Femur (tissue), 1 donor: ENCODE results near the gene ZBTB7A.

ENCODE experiments used
- DNase-seq: peaks from one replicate; pipeline ENCODE4 v3.0.0-alpha.2; 2017

Gene ZBTB7A

DNA sequence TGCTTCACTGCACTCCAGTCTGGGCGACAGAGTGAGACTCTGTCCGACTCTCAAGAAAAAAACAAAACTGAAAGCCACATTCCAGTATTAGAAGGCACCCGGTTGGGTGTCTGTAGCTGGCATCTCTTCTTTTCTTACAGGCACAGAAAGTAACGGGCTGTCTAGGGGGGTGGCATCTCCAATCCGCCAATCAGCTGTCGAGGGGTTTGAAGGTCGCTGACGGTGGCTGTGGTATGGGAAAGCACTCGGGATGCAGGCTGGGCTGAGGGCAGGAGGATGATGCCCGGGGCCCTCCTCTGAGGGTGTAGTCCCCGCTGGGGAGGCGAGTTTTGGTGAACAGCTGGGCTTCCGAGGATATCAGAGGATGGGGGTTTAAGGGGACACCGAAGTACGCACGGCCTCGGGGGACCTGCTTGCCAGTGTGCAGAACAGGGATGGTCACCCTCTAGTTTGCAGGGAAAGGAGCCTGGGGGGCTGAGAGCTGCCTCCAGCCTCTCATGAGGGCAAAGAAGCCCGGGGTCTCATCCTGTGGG, 27.0 kb upstream of the ZBTB7A start:
- no peak for DNase-seq

DNA sequence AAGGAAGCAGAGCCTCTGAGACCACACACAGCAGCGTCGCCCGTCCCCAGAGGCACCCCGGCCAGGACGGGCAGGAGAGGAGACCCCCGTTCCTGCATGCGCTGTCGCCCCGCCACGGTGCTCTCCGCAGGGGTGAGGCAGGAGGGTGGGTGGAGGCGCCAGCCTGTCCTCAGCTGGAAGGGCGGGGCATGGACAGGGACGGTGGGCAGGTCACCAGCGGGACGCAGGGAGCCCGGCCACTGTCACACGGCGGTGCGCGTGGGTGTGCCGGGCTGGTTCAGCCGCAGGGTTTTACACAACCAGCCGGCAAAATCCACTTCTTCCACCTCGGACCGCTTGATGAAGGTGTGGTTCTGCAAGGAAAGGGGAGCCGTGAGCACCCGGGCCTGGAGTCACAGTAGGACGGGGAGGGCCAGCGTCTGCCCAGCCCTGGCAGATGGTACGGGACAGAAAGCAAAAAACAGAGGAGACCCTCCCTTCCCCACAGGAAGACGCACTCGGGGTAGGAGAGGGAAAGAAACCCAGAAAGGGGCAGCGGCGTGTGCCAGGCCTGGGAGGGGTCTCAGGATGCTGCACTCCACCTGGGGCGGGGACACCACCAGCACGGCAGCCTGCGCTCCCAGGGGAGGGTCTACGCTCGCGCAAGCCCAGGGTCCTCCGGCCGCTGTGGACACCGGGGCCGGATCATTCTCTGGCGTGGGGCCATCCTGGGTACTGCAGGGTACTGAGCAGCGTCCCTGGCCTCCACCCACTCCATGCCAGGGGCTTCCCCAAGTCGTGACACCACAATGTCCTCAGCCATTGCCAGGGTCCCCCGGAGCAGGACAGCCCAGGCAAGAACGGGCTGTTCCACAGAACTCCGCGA, 23.9 kb upstream of the ZBTB7A start:
- no peak for DNase-seq

DNA sequence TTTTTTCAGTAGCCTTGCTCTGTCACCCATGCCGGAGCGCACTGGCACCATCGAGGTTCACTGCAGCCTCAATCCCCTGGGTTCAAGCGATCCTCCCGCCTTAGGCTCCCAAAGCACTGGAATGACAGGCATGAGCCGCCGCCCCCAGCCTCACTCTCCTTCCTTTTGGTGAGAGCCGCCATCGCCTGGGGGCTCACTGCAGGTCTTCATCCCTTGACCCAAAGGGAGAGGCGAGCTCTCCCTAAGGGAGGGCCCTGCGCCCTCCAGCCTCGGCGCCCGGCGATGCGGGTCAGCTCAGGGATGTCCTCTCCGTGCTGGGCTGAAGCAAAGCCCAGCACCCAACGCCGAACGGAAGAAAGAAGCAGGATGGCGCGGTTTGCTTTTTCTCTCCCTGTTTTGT, 23.2 kb upstream of the ZBTB7A start:
- DNase-seq = no peak

DNA sequence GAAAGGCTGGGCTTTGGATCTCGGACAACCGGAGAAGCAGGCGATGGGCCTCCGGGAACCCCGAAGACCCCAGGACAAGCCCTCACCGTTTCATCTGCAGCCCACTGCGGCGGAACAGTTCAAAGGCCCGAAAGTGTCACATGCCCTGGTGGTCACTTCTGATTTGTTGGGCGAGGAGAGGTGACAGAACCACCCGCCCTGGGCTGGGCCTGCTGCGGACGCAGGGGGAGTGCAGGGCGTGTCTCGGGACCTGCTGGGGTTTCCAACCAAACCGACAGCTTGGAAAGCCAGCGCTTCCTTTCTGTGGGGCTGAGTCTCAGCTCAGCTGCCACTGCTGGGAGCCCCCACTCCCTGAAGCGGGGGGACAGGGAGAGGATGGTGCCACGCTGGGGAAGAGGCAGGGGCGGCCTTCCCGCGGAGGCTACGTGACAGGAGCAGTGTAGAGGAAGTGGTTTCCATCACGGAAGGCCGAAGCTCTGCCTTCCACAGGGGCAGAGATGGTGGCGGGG, 22.8 kb upstream of the ZBTB7A start:
- no peak for DNase-seq

DNA sequence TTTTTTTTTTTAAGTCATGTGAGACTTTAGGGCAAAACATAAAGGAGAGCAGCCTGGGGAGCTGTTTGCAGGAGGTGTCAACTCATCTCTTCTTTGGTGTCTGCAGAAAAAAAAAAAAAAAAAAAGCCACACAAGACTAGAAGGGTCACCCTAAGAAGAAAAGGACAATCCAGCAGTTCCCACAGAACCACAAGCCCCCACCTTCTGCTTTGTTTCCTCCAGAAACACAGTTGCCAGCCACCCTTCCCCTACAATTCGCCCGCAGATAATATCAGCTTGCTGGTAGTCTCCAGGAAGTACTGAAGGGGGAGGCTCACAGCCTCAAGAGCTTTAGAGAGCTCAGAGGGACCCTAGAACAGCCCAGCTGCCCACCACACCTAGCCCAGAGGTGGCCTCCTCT, 22.3 kb upstream of the ZBTB7A start:
- no peak for DNase-seq

DNA sequence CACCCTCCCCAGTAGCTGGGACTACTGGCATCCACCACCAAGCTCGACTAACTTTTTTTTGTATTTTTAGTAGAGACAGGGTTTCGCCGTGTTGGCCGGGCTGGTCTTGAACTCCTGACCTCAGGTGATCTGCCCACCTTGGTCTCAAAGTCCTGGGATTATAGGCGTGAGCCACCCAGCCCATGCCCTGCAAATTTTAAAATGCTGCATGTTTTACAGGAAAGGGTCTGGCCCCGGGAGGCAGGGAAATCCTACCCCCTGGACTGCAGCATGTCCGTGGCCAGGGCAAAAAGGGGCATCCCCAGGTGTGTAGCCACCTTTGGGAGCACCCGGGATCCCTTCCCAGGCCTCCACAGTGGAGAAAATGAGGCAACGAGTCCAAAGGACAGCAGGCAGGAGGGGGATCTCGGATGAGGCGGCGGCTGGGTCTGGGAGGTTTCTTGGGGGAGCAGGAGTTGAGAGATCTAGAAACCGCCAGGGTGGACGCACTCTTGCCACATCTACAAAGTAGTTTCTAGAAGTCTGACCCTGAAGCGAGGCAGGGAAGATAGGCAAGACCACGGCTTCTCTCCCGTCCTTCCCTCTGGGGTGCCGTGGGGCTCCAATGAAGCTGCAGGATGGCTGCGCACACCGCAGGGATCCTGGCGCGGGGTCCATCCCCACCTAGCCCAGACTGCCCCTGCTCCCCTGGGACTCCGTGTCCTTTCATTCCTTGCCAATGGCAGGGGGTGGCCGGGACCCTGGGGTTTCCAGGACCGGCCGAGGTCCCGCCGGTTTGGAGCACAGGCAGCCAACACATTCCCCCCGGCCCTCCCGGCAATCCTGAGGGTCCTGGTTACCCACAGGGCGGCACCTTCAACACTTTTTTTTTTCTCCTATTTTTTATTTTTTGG, 21.3 kb upstream of the ZBTB7A start:
- no peak for DNase-seq

DNA sequence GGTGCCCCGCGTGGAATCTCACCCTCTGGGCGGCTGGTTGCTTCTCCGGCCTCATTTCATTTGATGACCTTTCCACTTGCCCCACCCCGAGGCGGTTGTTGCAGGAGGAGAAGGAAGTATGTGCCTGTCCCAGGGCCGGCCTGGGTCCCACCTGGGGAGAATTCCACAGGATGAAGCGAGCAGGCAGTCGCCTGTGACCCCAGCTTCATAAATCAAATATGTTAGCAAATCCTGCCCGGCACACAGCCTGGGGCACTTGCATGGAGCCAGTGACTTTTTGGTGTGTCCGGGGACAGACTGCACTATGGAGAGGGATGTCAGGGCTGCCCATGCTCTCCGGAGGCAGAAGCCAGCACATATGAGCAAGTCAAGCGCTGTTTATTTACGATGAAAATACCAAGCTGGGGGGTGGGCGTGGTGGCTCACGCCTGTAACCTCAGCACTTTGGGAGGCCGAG, 19.7 kb upstream of the ZBTB7A start:
- no peak for DNase-seq

DNA sequence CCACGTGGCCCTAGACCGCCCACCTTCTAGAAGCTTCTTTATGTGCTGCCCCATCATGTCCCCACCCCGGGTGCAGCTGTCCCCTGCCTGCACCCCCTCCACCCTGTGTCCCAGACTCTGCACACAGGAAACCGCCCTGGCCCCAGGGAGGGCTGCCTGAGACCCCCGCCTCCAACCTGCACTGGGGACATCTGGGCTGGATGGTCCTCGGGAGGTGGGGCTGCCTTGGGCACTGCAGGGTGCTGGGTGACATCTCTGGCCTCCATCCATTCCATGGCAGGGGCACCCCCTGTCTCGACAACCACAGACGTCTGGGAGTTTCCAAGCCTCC, 17.8 kb upstream of the ZBTB7A start:
- no peak for DNase-seq

DNA sequence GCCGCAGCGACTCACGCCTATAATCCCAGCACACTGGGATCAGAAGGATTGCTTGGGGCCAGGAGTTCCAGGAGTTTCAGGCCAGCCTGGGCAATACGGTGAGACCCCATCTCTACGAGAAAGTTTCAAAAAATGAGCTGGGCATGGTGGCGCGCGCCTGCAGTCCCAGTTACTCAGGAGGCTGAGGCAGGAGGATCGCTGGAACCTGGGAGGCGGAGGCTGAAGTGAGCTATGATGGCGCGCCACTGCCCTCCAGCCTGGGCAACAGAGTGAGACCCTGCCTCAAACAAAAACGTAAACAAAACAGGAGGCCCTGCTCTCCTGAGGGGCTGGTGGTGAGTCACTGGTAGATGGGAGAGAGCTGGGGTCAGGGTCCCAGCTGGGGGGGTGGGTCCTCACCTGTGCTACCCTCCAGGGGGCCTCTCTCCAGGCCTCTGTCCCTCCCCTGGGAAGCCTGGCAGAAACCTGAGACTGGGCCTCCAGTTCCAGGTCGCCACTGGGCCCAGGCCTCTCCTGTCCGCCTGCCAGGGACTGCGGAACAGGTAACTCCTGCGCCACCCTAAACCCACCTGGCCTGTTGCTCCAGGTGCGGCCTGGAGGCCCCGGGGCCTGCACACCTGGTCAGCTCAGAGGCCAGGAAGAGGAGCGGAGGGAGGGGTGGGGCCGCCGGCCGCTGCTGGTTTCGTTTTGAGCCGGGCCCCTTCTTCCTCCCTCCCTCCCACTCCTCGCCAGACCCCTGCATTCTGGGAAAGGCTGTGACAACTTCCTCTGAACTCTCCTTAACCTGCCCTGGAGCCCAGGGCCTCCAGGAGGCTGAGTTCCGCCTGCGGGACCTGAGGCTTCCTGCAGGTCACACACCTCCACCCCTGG, 17.2 kb upstream of the ZBTB7A start:
- peak; percentile 72 for DNase-seq

DNA sequence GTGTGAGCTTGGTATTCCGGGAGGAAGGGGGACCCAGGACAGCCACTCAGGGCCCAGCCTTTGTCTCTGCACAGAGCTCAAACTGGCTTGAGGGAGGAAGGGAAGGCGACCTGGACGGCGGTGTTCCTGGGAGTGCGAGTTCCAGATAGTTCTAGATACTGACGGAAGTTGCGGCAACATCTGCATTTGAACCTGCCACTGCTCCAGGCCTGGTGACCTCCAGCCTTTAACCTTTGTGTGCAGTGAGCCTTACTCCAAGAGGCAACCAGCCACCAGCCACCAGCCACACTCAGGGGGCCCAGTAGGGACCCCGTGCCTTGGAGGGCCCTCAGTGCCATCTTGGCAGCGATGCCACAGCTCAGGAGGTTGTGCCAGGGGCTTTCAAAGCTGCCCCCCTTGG, 15.5 kb upstream of the ZBTB7A start:
- DNase-seq = no peak

DNA sequence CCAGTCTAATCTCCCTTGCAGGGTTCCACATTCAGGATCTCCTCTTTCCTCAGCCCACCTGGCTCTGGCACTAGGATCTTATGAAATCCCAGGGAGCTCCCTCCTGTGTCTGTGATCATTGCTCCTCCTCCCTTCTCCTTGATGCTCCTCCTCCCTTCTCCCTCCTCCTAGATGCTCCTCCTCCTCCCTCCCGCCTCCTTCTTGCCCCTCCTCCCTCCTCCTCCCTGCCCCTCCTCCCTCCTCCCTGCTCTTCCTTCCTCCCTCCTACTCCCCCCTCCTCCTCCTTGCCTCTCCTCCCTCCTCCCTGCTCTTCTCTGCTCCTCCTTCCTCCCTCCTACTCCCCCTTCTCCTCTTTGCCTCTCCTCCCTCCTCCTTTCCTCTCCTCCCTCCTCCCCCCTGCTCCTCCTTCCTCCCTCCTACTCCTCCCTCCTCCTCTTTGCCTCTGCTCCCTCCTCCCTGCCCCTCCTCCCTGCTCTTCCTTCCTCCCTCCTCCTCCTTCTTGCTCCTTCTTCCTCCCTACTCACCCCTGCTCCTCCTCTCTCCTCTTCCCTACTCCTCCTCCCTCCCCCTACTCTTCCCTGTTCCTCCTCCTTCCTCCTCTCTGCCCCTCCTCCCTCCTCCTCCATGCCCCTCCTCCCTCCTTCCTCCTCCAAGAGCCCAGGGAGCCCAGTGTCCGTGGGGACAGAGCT, 14.9 kb upstream of the ZBTB7A start:
- no peak for DNase-seq

DNA sequence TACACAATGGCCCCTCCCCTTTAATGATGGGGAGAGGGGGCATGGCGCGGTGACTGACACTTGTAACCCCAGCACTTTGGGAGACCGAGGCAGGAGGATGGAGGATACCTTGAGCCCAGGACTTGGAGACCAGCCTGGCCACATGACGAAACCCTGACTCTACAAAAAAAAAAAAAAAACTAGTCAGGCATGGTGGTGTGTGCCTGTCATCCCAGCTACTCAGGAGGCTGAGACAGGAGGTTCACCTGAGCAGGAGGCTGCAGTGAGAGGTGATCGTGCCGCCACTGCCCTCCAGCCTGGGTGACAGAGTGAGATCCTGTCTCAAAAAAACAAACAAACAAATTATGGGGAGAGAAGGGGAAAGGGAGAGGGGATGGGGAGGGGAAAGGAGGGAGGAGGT, 13.8 kb upstream of the ZBTB7A start:
- no peak for DNase-seq

DNA sequence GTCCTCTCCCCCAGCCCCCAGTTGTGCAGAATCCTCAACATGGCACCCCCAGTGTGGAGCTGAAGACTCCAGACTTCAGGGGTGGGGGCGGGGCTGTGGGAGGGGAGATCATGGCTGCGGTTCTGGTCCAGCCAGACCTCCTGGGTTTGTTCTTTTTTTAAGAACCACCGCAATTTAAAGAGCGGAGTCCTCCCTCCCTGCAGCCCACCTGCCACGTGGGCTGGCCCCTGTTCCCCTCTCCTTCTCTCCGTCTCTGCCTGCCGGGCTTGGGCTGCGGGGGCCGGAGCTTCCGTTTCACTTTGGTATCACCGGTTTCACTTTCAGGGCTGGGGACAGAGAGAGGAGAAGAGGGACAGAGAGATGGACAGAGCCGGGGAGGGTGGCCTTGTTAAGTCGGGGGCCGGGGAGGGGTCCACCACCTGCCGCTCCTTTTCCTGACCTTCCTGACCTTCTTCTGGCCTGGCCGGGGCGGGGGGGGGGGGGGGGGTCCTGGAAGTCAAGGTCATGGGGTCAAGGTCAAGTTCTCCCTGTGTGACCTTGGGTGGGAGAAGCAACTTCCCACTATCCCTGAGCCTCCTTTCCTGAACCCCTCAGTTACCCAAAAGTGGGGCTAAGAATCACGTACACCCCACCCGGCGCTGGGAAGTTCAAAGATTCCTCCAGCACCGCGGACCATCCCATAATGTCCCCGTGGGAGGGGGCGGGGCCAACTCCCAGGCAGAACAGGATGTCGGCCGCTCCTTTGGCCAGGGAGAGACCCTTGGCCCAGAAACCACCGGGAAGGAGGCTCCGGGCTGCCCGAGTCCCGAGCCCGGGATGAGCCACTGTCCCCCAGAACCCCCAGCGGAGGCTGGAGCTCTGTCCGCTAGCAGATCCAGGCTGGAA, 11.3 kb upstream of the ZBTB7A start:
- DNase-seq = peak; percentile 80

DNA sequence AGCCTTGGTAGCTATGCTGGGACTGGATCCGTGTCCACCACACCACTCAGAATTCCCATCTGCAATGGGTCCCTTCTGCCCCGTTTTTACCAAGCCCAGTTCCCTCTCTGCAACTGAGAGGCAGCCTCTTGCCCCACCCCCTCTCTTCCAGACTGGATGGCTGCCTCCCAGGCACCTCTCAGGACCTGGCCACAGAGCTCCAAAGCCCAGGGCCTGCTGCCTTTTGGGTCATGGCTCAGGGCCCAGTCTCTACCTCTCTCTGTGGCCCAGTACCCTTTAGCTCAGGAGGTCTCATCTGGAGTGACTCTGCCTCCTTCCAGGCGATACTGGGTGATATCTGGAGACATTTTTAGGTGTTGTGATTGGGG, 10.3 kb upstream of the ZBTB7A start:
- DNase-seq = no peak

DNA sequence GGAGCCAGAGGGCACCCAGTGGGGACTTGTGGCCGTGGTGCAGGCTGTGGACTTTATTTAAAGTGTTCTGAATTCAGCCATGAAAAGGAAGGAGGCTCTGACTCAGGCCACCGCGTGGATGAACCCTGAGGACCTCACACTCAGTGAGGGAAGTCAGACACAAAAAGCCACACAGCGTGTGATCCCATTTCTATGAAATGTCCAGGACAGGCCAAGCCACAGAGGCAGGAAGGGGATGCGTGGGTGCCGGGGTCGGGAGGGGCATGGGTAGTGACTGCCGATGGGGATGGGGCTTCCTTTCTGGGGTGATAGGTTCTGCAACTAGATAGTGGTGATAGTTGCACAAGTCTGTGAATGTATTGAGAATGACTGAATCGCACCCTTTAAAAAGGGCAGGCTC, 8.7 kb upstream of the ZBTB7A start:
- DNase-seq = peak; percentile 17

DNA sequence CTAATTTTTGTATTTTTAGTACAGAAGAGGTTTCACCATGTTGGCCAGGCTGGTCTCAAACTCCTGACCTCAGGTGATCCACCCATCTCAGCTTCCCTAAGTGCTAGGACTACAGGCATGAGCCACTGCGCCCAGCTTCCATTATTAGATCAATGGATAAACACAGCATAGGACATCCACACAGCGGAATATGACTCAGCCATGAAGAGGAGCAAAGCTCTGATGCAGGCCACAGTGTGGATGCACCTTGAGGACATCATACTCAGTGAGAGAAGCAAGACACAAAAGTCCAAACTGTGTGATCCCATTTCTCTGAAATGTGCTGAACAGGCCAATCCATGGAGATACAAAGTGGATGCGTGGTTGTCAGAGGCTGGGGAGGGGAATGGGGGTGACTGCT, 4.9 kb upstream of the ZBTB7A start:
- no peak for DNase-seq

DNA sequence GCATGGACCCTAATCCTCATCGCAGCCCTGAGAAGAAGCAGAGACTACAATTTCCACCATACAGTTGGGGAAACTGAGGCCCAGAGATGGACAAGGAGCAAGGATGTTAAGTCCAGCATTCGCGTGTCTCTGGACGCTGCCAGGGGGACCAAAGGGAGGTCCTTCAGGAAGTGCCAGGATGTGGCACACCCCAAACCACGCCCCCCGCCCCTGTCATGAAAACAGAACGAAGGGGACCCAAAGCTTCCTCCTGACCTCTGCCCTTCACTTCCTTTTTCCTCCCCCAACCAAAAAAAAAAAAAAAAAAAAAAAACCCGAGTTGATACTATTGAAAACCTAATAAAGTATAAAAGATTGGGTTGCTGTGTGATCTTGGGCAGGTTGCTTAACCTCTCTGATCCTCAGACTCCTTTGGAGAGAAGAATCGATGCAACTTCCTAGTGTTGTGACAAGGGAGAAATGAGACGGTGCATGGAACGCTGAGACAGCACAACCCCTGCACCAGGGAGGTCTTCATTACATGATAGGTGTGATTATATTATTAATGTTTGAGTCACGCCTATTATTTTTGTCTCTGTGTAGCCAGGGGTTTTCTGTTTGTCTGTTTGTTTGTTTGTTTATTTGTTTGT, 2.7 kb upstream of the ZBTB7A start:
- DNase-seq = peak; percentile 31

DNA sequence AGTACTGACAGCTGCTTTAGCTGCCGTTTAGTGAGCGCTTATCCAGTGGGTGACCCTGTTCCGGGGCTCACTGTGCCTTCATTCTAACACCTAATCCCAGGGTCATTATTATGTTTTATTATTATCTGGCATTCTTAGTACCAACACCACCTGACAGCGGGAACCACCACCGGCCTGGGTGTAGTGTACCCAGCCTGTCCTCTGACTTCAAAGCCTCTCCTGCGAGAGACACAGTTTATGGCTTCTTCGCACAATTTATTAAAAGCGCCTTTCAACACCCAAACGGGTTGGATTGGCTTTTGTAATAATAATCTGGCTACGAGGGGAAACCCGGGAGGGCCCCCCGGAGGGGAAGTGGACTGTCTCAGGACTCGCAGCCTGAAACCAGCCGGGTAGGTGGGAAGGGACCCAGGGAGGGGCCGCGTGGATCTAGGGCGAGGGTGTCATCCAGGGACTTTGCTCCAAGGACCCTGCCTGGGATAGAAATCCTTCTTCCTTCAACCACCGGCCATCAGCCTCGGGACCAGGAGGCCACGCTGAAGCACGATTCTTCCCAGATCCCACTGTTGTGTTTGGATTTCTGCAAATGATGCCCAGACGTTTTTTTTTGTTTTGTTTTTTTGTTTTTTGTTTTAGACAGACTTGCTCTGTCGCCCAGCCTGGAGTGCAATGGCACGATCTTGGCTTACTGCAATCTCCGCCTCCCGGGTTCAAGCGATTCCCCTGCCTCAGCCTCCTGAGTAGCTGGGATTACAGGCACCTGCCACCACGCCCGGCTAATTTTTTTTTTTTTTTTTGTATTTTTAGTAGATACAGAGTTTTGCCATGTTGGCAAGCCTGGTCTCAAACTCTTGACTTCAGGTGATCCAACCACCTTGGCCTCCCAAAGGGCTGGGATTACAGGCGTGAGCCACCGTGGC, 1.6 kb upstream of the ZBTB7A start:
- peak; percentile 28 for DNase-seq

DNA sequence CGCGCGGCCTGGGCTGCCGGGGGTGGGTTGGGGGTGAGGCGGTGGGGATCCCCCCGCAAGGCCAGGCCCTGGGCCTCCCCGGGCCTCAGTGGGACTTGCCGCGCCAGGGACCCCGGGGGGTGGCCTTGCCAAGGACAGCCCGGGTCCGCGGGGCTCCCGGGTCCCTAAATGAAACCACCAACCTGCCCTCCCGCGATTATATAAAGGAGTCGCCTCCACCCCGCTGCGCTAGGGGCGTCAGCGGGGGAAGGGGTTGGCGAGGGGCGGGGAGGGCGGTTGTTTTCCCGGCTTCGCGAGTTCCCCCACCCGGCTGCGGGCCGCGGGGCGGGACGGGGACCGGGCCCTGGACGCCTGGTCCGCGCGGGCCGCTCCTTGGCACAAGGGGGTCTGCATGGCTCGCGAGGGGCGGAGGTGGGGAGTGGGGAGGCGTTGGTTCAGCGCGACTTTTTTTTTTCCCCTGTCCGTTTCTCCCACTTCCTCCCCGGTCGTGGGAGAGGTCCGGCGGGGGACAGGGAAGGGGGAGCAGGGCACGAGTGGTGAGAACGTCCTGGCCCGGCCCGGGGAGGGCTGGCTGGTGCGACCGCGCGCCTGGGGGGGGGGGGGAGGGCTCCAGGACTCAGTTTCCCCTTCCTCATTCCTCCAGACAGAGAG, 822 bp upstream of the ZBTB7A start:
- DNase-seq = peak; percentile 59
